Esophagus muscularis mucosa (tissue), 4 donors: ENCODE results near the gene GSG1L. TPM values are rescaled to one million over a fixed set of nuclear protein-coding genes. Genes with fewer than 3 reads are reported as not detected.

Experiments
- DNase-seq: peaks from one replicate; pipeline ENCODE4 v3.0.0-alpha.2; 2017; ENCODE audit errors: extremely low spot score
- H3K27ac ChIP-seq, 4 donors: fragments of 200-600 bp; sonication (generic); replicated peaks in 1 of 4; 1 replicate in 3 of 4; 2 replicates in 1 of 4; pipeline ENCODE4 v1.5.1; 2016 to 2019; ENCODE audit warnings: mild to moderate bottlenecking in 1 of 4
- H3K27me3 ChIP-seq, 4 donors: fragments of 200-600 bp; sonication (generic); one replicate each; pipeline versions ENCODE4 v1.5.1 to v1.6.0; 2016 to 2019
- H3K36me3 ChIP-seq, 4 donors: fragments of 200-600 bp; sonication (generic); one replicate each; pipeline ENCODE4 v1.5.1; 2016 to 2019
- H3K4me1 ChIP-seq, 4 donors: fragments of 200-600 bp; sonication (generic); one replicate each; pipeline ENCODE4 v1.5.1; 2016 to 2019
- H3K4me3 ChIP-seq, 4 donors: fragments of 200-600 bp; sonication (generic); 1 replicate in 2 of 4; 2 replicates in 2 of 4; pipeline ENCODE4 v1.5.1; 2016 to 2019; ENCODE audit warnings: mild to moderate bottlenecking in 4 of 4, moderate library complexity in 1 of 4
- H3K9me3 ChIP-seq, 4 donors: fragments of 200-600 bp; sonication (generic); 1 replicate in 3 of 4; 2 replicates in 1 of 4; pipeline ENCODE4 v1.5.1; 2016 to 2019
- CTCF ChIP-seq, 3 experiments: fragments of 200-600 bp in 2 of 3; fragments of 450-650 bp in 1 of 3; sonication (generic) in 2 of 3; IDR thresholded peaks; one replicate each; pipeline ENCODE4 v1.5.1; 2017 to 2019; ENCODE audit warnings: antibody characterized with exemption in 3 of 3, mild to moderate bottlenecking in 2 of 3, moderate library complexity in 1 of 3
- EP300 ChIP-seq: sonication (generic); formaldehyde crosslinking; IDR thresholded peaks from one replicate; pipeline ENCODE4 v1.6.1; 2017; ENCODE audit warnings: antibody characterized with exemption
- POLR2A ChIP-seq: fragments of 450-650 bp; IDR thresholded peaks from one replicate; pipeline ENCODE4 v1.6.1; 2017; ENCODE audit warnings: antibody characterized with exemption, moderate library complexity, mild to moderate bottlenecking, low read depth
- POLR2AphosphoS5 ChIP-seq, 2 donors: sonication (generic); formaldehyde crosslinking; IDR thresholded peaks; one replicate each; pipeline ENCODE4 v1.6.1; 2017; ENCODE audit warnings: antibody characterized with exemption in 2 of 2
- WGBS: methylation state at CpG from one replicate; pipeline ENCODE4 v1.1.5; 2018; 5-methylcytosine and 5-hydroxymethylcytosine counted together
- intact Hi-C: fragments of 100-400 bp; cut with DNase I; formaldehyde crosslinking; loops from one replicate; pipeline ENCODE4 v1.15.1; 2023
- total RNA-seq, 4 donors: library from RNA; depleted of rRNA; stranded (reverse); fragments of >200 nt; gene quantifications; one replicate each; pipeline versions ENCODE4 v1.1.0 to v1.2.1, GENCODE V29; 2016

The GSG1L gene
- total RNA-seq, 4 donors from 2014 or later = 0.19 to 0.83 TPM; not detected in 2

- intact Hi-C loops = no loop called here
- WGBS = 95% methylated on average over 1 of the region's 1 CpG
- H3K27me3 ChIP-seq = peaks cover 0 to 25% (median 0%) of the 10 kb centered on the region in 4 donors
- no peak overlapping the region for H3K27ac ChIP-seq
- no peaks in the 10 kb centered on the region for H3K9me3 ChIP-seq
- DNase-seq = no peak
- no peaks in the 10 kb centered on the region for H3K4me1 ChIP-seq
- H3K36me3 ChIP-seq = no peaks in the 10 kb centered on the region
- H3K4me3 ChIP-seq = no peak overlapping the region
- TF ChIP-seq EP300 (no peak), POLR2AphosphoS5 (IDR thresholded peaks at IDR 0.05) (no peak), CTCF (IDR thresholded peaks at IDR 0.05) (no peak), POLR2A (no peak)
These were observed 274.4 kb downstream of the GSG1L start for GRCh38 chr16:27789150-27789549.

GRCh38 chr16:27787665-27788064 is 275.8 kb downstream of the GSG1L start:
- no peaks in the 10 kb centered on the region for H3K4me1 ChIP-seq
- H3K27ac ChIP-seq = no peak overlapping the region
- no peak for TF ChIP-seq POLR2AphosphoS5 (IDR thresholded peaks at IDR 0.05)
- TF ChIP-seq CTCF (IDR thresholded peaks at IDR 0.05) = no peak
- no peak for TF ChIP-seq EP300
- no peak for TF ChIP-seq POLR2A
- no peak for DNase-seq
- no peak overlapping the region for H3K4me3 ChIP-seq
- no peaks in the 10 kb centered on the region for H3K36me3 ChIP-seq
- peaks cover 0 to 34% (median 0%) of the 10 kb centered on the region in 4 donors for H3K27me3 ChIP-seq
- intact Hi-C loops = no loop called here
- WGBS = 92% methylated on average over 6 of the region's 6 CpGs
- no peaks in the 10 kb centered on the region for H3K9me3 ChIP-seq

- Histone ChIP-seq H3K9me3 (no peaks in the 10 kb centered on the region), H3K4me3 (no peak overlapping the region), H3K36me3 (no peaks in the 10 kb centered on the region), H3K27ac (no peak overlapping the region), H3K27me3 (peaks cover 0 to 34% (median 0%) of the 10 kb centered on the region in 4 donors), H3K4me1 (no peaks in the 10 kb centered on the region)
- no peak for TF ChIP-seq CTCF (IDR thresholded peaks at IDR 0.05)
- TF ChIP-seq POLR2AphosphoS5 (IDR thresholded peaks at IDR 0.05) = no peak
- TF ChIP-seq POLR2A = no peak
- TF ChIP-seq EP300 = no peak
- DNase-seq = no peak
- intact Hi-C loops = no loop called here
- WGBS = 88% methylated on average over 19 of the region's 19 CpGs
These were observed 276.4 kb downstream of the GSG1L start for GRCh38 chr16:27786923-27787625.

- intact Hi-C loops = no loop called here
- TF ChIP-seq POLR2A (no peak), EP300 (no peak), CTCF (IDR thresholded peaks at IDR 0.05) (no peak), POLR2AphosphoS5 (IDR thresholded peaks at IDR 0.05) (no peak)
- no peaks in the 10 kb centered on the region for H3K4me1 ChIP-seq
- 66% methylated on average over 13 of the region's 16 CpGs for WGBS
- DNase-seq = no peak
- no peaks in the 10 kb centered on the region for H3K36me3 ChIP-seq
- H3K4me3 ChIP-seq = no peak overlapping the region
- H3K27me3 ChIP-seq = peaks cover 0 to 34% (median 0%) of the 10 kb centered on the region in 4 donors
- no peaks in the 10 kb centered on the region for H3K9me3 ChIP-seq
- H3K27ac ChIP-seq = no peak overlapping the region
These were observed 277.1 kb downstream of the GSG1L start for GRCh38 chr16:27786221-27786922.
